ENCODE measurements around the gene PRKX.
"Not testable (repeated sequence)": the region's sequence is repeated elsewhere in the genome, so short reads cannot be mapped to it uniquely, and the experiment has no call there.

GRCh38 chrX:3639858-3640631 is 73.4 kb downstream of the PRKX start:
- TF ChIP-seq, protein P1, sequence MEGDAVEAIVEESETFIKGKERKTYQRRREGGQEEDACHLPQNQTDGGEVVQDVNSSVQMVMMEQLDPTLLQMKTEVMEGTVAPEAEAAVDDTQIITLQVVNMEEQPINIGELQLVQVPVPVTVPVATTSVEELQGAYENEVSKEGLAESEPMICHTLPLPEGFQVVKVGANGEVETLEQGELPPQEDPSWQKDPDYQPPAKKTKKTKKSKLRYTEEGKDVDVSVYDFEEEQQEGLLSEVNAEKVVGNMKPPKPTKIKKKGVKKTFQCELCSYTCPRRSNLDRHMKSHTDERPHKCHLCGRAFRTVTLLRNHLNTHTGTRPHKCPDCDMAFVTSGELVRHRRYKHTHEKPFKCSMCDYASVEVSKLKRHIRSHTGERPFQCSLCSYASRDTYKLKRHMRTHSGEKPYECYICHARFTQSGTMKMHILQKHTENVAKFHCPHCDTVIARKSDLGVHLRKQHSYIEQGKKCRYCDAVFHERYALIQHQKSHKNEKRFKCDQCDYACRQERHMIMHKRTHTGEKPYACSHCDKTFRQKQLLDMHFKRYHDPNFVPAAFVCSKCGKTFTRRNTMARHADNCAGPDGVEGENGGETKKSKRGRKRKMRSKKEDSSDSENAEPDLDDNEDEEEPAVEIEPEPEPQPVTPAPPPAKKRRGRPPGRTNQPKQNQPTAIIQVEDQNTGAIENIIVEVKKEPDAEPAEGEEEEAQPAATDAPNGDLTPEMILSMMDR (IDR thresholded peaks at IDR 0.05), result not testable (repeated sequence)
- not testable (repeated sequence) for TF ChIP-seq POLR2A (IDR thresholded peaks at IDR 0.05)
